ENCODE data around the gene UGGT2. TPM values are rescaled to one million over a fixed set of nuclear protein-coding genes. Genes with fewer than 3 reads are reported as not detected.

The UGGT2 gene
- total RNA-seq, 4 donors from 2014 or later: 19.5 to 148 (median 41.0) TPM

DNA sequence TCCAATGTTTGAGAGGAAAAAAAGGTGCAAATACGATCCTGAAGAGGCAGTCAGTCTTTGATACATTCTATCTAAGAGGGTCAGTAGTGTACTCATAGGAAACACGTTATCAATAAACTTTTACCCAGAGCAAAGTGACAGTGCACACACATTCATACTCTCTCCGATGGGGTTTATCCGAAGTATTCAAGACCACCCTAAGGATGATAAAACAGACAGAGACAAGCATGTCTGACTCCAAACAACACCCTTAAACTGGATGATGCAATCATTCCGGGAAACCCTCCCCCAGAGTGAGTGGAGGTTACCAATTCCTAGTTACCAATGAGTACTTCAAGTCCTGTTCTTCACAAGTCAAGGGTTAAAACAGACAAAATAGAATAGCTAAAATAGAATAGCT is 297.1 kb downstream of the UGGT2 start:
- Histone ChIP-seq H3K27me3 (no peaks in the 10 kb centered on the region), H3K36me3 (peaks cover 0 to 4% (median 0%) of the 10 kb centered on the region in 4 donors), H3K4me3 (no peak overlapping the region), H3K27ac (no peak overlapping the region), H3K4me1 (no peaks in the 10 kb centered on the region), H3K9me3 (no peaks in the 10 kb centered on the region)
- no peak for TF ChIP-seq POLR2AphosphoS5 (IDR thresholded peaks at IDR 0.05)
- in situ Hi-C loops (cut with MboI; ENCODE audit: low pct_ligation_motif_present in 1 of 4, low pct_unique_long_range_greater_than_20kb in 1 of 4, low sequenced_read_pairs in 3 of 4): no loop called here
- WGBS, 2 donors (ENCODE audit: low coverage in 1 of 2): 93% methylated on average over 5 of the region's 5 CpGs
- intact Hi-C loops (cut with DNase I; ENCODE audit: low total_unique reads): no loop called here
- no peak for DNase-seq

DNA sequence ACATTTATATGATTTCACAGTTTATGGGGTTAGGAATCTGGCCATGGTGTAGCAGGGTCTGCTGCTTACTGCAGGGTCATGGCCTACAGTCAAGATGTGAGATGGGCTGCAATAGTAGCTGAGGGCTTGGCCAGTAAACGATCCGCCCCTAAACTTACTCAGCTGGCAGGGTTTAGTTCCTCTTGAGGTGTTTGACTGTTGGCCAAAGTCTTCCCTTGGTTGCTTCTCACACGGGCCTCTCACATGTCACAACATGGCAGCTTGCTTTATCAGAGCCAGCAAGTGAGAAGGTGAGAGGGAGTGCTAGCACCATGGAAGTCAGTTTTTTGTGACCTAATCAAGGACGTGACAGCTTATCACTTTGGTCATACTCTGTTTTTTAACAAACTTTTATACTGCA is 299.1 kb downstream of the UGGT2 start:
- Histone ChIP-seq H3K27ac (no peak overlapping the region), H3K9me3 (no peaks in the 10 kb centered on the region), H3K4me1 (no peaks in the 10 kb centered on the region), H3K4me3 (no peak overlapping the region), H3K36me3 (no peaks in the 10 kb centered on the region), H3K27me3 (no peaks in the 10 kb centered on the region)
- 83 to 100% methylated on average over 1 to 4 of the region's 4 CpGs for WGBS, 2 donors (ENCODE audit: low coverage in 1 of 2)
- no peak for TF ChIP-seq EP300 (IDR thresholded peaks at IDR 0.05; ENCODE audit: low read depth)
- TF ChIP-seq POLR2AphosphoS5 (IDR thresholded peaks at IDR 0.05): no peak
- in situ Hi-C loops (cut with MboI; ENCODE audit: low pct_ligation_motif_present in 1 of 4, low pct_unique_long_range_greater_than_20kb in 1 of 4, low sequenced_read_pairs in 3 of 4): no loop called here
- DNase-seq: no peak
- intact Hi-C loops (cut with DNase I; ENCODE audit: low total_unique reads): no loop called here

DNA sequence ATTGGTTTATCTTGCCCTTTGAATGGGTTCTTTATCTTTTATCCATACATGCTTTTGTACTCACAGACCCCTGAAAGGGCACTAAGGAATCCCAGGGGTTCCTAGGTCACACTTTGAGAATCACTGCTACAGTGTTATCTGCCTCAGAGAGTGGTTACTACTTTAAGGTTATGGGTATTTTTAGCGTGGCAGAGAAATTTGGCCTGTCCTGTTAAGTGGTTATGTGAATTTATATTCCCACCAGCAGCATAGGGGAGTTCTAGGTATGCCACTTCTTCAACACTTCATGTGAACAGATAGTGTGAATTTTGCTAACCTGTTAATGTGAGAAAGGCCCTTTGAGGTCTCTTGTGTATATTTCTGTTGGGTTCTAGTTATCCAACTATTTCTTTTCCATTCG is 300.5 kb downstream of the UGGT2 start:
- no peaks in the 10 kb centered on the region for H3K4me1 ChIP-seq
- no peak for DNase-seq
- TF ChIP-seq, protein P1, sequence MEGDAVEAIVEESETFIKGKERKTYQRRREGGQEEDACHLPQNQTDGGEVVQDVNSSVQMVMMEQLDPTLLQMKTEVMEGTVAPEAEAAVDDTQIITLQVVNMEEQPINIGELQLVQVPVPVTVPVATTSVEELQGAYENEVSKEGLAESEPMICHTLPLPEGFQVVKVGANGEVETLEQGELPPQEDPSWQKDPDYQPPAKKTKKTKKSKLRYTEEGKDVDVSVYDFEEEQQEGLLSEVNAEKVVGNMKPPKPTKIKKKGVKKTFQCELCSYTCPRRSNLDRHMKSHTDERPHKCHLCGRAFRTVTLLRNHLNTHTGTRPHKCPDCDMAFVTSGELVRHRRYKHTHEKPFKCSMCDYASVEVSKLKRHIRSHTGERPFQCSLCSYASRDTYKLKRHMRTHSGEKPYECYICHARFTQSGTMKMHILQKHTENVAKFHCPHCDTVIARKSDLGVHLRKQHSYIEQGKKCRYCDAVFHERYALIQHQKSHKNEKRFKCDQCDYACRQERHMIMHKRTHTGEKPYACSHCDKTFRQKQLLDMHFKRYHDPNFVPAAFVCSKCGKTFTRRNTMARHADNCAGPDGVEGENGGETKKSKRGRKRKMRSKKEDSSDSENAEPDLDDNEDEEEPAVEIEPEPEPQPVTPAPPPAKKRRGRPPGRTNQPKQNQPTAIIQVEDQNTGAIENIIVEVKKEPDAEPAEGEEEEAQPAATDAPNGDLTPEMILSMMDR (IDR thresholded peaks at IDR 0.05): no peak
- TF ChIP-seq POLR2A (IDR thresholded peaks at IDR 0.05) (no peak), POLR2AphosphoS5 (IDR thresholded peaks at IDR 0.05) (no peak), EP300 (IDR thresholded peaks at IDR 0.05; ENCODE audit: low read depth) (no peak)
- no peaks in the 10 kb centered on the region for H3K36me3 ChIP-seq
- H3K27ac ChIP-seq: no peak overlapping the region
- no peaks in the 10 kb centered on the region for H3K27me3 ChIP-seq
- 66 to 75% methylated on average over 2 of the region's 2 CpGs for WGBS, 2 donors (ENCODE audit: low coverage in 1 of 2)
- in situ Hi-C loops (cut with MboI; ENCODE audit: low pct_ligation_motif_present in 1 of 4, low pct_unique_long_range_greater_than_20kb in 1 of 4, low sequenced_read_pairs in 3 of 4): no loop called here
- H3K4me3 ChIP-seq: no peak overlapping the region
- no peaks in the 10 kb centered on the region for H3K9me3 ChIP-seq
- intact Hi-C loops (cut with DNase I; ENCODE audit: low total_unique reads): no loop called here

Small RNA genes lying within 50 kb of the gene (small RNA-seq; reads per million reads assigned to genes)
- 0 reads per million in 4 donors for gene HMGN1P24

Other genes with a start within 250 kb of the UGGT2 start
- gene HS6ST3, start 36.7 kb upstream of the UGGT2 start, total RNA-seq: under 1 TPM in 2 of 4 donors, not detected in 2; 0.16 to 0.27 TPM